ENCODE measurements around the gene ZNF619. TPM values are rescaled to one million over a fixed set of nuclear protein-coding genes. Genes with fewer than 3 reads are reported as not detected.

The ZNF619 gene
- total RNA-seq, 4 donors from 2014 or later: 5.1 to 14.9 (median 12.8) TPM

DNA sequence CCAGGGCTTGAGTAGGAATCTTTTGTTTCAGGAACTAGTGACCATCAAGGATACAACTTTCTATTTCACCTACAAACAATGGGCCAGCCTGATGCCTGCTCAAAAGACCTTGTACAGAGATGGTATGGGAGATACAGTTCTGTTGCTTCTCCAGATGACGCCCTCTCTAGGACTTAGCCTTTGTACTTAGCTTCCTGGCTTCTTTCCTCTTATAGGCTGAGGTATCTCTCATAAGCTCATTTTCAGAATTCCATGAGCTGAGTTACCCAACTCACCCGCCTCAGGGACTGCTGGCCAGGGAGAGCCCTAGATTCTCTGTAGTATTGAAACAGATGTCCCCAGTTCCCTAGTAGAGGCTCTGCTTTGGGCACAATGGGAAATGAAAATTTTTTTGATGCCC lies 20.4 kb downstream of the ZNF619 start:
- Histone ChIP-seq H3K27me3 (no peaks in the 10 kb centered on the region), H3K4me3 (no peak overlapping the region), H3K4me1 (no peaks in the 10 kb centered on the region), H3K36me3 (no peaks in the 10 kb centered on the region), H3K27ac (no peak overlapping the region), H3K9me3 (no peaks in the 10 kb centered on the region)
- no peak for DNase-seq
- TF ChIP-seq, protein P1, sequence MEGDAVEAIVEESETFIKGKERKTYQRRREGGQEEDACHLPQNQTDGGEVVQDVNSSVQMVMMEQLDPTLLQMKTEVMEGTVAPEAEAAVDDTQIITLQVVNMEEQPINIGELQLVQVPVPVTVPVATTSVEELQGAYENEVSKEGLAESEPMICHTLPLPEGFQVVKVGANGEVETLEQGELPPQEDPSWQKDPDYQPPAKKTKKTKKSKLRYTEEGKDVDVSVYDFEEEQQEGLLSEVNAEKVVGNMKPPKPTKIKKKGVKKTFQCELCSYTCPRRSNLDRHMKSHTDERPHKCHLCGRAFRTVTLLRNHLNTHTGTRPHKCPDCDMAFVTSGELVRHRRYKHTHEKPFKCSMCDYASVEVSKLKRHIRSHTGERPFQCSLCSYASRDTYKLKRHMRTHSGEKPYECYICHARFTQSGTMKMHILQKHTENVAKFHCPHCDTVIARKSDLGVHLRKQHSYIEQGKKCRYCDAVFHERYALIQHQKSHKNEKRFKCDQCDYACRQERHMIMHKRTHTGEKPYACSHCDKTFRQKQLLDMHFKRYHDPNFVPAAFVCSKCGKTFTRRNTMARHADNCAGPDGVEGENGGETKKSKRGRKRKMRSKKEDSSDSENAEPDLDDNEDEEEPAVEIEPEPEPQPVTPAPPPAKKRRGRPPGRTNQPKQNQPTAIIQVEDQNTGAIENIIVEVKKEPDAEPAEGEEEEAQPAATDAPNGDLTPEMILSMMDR (IDR thresholded peaks at IDR 0.05): no peak

DNA sequence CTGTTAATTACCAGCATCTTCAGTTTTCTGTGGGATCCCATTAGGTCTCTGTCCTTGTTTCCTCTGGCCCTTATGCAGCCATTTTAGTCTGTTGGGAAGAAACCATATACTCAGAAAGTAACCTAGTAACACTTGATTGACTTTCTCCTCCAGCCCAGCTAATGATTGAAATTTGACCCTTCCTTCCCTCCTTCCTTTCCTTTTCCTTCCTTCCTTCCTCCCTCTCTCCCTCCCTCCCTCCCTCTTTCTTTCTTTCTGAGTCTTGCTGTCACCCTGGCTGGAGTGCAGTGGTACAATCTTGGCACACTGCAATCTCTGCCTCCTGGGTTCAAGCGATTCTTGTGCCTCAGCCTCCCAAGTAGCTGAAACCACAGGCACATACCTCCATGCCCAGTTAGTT lies 23.0 kb downstream of the ZNF619 start:
- H3K4me3 ChIP-seq: no peak overlapping the region
- no peaks in the 10 kb centered on the region for H3K36me3 ChIP-seq
- H3K27me3 ChIP-seq: no peaks in the 10 kb centered on the region
- peaks cover 0 to 3% (median 0%) of the 10 kb centered on the region in 4 donors for H3K4me1 ChIP-seq
- TF ChIP-seq POLR2A (IDR thresholded peaks at IDR 0.05): no peak
- TF ChIP-seq, protein P1 (IDR thresholded peaks at IDR 0.05): no peak
- DNase-seq: no peak
- H3K27ac ChIP-seq: no peak overlapping the region
- no peaks in the 10 kb centered on the region for H3K9me3 ChIP-seq

DNA sequence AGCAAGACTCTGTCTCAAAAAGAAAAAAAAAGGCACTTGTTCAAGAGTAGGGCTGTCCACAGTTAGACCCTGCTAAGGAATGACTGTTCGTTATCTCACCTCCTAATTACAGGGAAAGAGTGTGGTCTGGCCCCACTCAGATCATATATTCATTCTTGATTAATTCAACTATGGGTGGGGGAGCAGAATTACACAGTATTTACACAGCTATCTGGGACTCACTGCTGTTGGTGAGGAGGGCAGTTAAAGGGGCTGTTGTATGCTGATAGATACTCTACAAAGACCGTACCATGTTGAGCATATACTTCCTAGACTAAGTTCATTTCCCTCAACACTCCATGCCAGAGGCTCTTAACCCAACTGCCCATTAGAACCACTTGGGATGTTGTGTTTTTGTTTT lies 25.1 kb downstream of the ZNF619 start:
- Histone ChIP-seq H3K4me3 (no peak overlapping the region), H3K4me1 (peaks cover 0 to 15% (median 0%) of the 10 kb centered on the region in 4 donors), H3K27ac (no peak overlapping the region), H3K9me3 (no peaks in the 10 kb centered on the region), H3K36me3 (no peaks in the 10 kb centered on the region), H3K27me3 (no peaks in the 10 kb centered on the region)
- DNase-seq: no peak
- TF ChIP-seq POLR2A (IDR thresholded peaks at IDR 0.05): no peak
- TF ChIP-seq, protein P1 (IDR thresholded peaks at IDR 0.05): no peak

DNA sequence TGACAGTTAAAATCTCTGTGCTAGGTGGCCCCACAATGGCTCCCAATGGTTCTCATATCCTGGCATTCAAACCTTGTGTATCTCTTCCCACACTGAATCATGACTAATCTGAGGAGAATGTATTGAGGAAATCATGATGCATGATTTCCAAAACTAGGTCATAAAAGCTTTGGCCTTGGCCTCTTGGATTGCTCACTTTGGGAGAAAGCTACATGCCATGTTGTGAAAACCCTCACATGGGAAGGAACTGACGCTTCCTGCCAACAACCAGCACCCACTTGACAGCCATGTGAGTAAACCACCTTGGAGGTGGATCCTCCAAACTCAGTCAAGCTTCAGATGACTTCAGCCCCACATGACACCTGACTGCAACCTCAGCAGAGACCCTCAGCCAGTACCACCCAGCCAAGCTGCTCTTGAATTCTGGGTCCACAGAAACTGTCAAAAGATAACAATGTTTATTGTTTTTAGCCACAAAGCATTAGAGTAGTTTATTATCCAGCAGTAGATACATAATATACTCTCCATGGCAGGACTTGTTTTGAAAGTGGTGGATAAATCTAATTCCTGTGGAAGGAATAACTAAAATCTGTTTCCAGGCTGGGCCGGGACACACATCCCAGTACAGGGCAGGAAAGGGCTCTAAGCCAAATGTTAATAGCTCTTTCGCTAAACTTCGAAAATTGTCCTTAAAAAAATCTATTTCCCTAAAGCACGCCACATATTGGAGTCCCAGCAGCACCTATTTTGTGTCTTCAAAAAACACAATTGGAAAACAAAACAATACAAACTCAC lies 27.9 kb downstream of the ZNF619 start:
- no peaks in the 10 kb centered on the region for H3K36me3 ChIP-seq
- peak overlapping the region in 2 of 4 donors; percentile 60 to 72 for H3K4me3 ChIP-seq
- DNase-seq: no peak
- peaks cover 0 to 15% (median 0%) of the 10 kb centered on the region in 4 donors for H3K4me1 ChIP-seq
- no peaks in the 10 kb centered on the region for H3K9me3 ChIP-seq
- H3K27me3 ChIP-seq: no peaks in the 10 kb centered on the region
- H3K27ac ChIP-seq: peak overlapping the region in 2 of 4 donors; percentile 5 to 72
- TF ChIP-seq, protein P1 (IDR thresholded peaks at IDR 0.05): no peak
- no peak for TF ChIP-seq POLR2A (IDR thresholded peaks at IDR 0.05)

DNA sequence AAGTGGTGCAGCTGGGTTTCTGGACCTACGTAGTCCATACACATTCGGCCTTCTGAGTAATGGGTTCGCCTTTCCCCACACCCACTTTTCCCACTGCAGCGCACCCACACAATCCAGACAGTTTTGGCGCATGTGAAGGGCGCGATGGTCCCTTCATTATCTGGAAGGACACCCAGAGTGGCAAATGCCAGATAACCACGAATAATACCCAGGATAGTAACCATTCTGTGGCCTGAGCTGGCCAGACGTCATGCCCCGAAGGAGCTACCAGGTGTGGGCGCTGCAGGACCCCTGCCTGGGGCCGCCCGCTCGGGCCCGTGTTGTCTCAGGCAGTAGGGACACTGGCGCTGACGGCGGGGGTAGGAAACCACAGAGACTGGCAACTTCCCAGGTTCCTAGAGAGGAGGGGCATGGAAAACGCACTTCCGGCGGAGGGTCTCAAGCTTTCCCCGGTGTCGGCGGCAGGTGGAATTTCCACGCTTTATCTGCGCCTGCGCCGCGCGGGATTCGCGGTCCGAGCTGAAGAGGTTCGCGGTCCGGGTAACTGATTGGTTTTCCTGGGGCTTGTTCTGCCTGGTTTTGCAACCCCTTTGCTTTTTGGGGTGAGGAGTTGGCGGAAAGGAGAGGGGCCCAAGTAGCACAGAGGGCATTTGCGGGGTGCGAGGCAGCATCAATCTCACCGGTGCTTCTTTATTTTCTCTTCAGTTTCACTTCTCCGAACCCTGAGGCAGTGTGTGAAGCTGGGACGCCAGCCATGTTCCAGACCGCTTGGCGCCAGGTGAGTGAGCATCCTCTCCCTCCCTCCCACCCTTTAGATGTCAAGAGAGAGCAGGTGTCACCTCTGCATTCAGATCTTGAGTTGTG lies 28.9 kb downstream of the ZNF619 start, which contains the start of gene ZNF620:
Gene ZNF620, plus strand, starts transcription at position 441 of the 864 bp plus-strand sequence. Its CDS starts 314 bp downstream, at position 755.
- DNase-seq: peak; percentile 58 to 85 (median 82)
- H3K9me3 ChIP-seq: no peaks in the 10 kb centered on the region
- peaks cover 0 to 3% (median 0%) of the 10 kb centered on the region in 3 donors for H3K36me3 ChIP-seq

More for the DNA sequence above, 28.9 kb downstream of the ZNF619 start, which contains the start of gene ZNF620:
- H3K27me3 ChIP-seq: no peaks in the 10 kb centered on the region
- H3K4me3 ChIP-seq: peak within 1 kb of the TSS; percentile 53 to 72 (median 59)
- H3K4me1 ChIP-seq: peaks cover 0 to 15% (median 0%) of the 10 kb centered on the region in 4 donors
- peak within 1 kb of the TSS; percentile 30 to 72 (median 62) for H3K27ac ChIP-seq
- peak; percentile 31 to 35 for TF ChIP-seq POLR2A (IDR thresholded peaks at IDR 0.05)
- TF ChIP-seq, protein P1 (IDR thresholded peaks at IDR 0.05): peak in 3 of 6 experiments; percentile 19 to 29 (median 28)
